HG03108 (cell line): ENCODE results near the gene AKT1.

Experiments used
- ATAC-seq: cut with Tn5 transposase; IDR thresholded peaks from one replicate; pipeline ENCODE4 v1.9.1; 2021; ENCODE audit warnings: moderate library complexity; ENCODE audit not compliant: unreplicated experiment

The AKT1 gene

GRCh38 chr14:104786726-104787675 lies 8.5 kb downstream of the AKT1 start:
- ATAC-seq: no peak

- no peak for ATAC-seq
Measured at GRCh38 chr14:104786091-104786586, 9.4 kb downstream of the AKT1 start.

- no peak for ATAC-seq
Measured at GRCh38 chr14:104785708-104786080, 9.9 kb downstream of the AKT1 start.

- ATAC-seq: no peak
Measured at GRCh38 chr14:104784846-104785707, 10.5 kb downstream of the AKT1 start.

- no peak for ATAC-seq
Measured at GRCh38 chr14:104784218-104784568, 11.4 kb downstream of the AKT1 start.

- ATAC-seq: no peak
Measured at GRCh38 chr14:104783484-104784217, 11.9 kb downstream of the AKT1 start.

GRCh38 chr14:104782808-104783139 lies 12.8 kb downstream of the AKT1 start:
- ATAC-seq: no peak

GRCh38 chr14:104782086-104782807 lies 13.3 kb downstream of the AKT1 start:
- ATAC-seq: no peak

GRCh38 chr14:104781271-104782077 lies 14.1 kb downstream of the AKT1 start:
- no peak for ATAC-seq

- no peak for ATAC-seq
Measured at GRCh38 chr14:104780513-104781030, 15.0 kb downstream of the AKT1 start.

- no peak for ATAC-seq
Measured at GRCh38 chr14:104779776-104780512, 15.6 kb downstream of the AKT1 start.

- ATAC-seq: no peak
Measured at GRCh38 chr14:104778694-104779331, 16.7 kb downstream of the AKT1 start.

- ATAC-seq: no peak
Measured at GRCh38 chr14:104777808-104778249, 17.7 kb downstream of the AKT1 start.

- no peak for ATAC-seq
Measured at GRCh38 chr14:104776961-104777807, 18.4 kb downstream of the AKT1 start.

- ATAC-seq: no peak
Measured at GRCh38 chr14:104776481-104776880, 19.1 kb downstream of the AKT1 start.

- ATAC-seq: no peak
Measured at GRCh38 chr14:104775073-104775489, 20.5 kb downstream of the AKT1 start.

- ATAC-seq: no peak
Measured at GRCh38 chr14:104774453-104775072, 21.0 kb downstream of the AKT1 start.
